ENCODE results near the gene ERICH4.

ERICH4 gene

GRCh38 chr19:41441321-41441945 lies 1.5 kb upstream of the ERICH4 start:
- H3K27ac ChIP-seq (ENCODE audit: low read depth, low read length) = no peak overlapping the region
- TF ChIP-seq EZH2phosphoT487 (IDR thresholded peaks at IDR 0.05; ENCODE audit: borderline replicate concordance, low read length) = no peak
- TF ChIP-seq CTCF (IDR thresholded peaks at IDR 0.05; ENCODE audit: low read depth, low read length, poor library complexity, severe bottlenecking) = no peak
- H3K4me3 ChIP-seq (ENCODE audit: low read length) = no peak overlapping the region

GRCh38 chr19:41443813-41444455 lies 978 bp downstream of the ERICH4 start:
- TF ChIP-seq EZH2phosphoT487 (IDR thresholded peaks at IDR 0.05; ENCODE audit: borderline replicate concordance, low read length) = no peak
- TF ChIP-seq CTCF (IDR thresholded peaks at IDR 0.05; ENCODE audit: low read depth, low read length, poor library complexity, severe bottlenecking) = no peak
- peaks cover 21% of the 10 kb centered on the region for H3K4me1 ChIP-seq (ENCODE audit: control insufficient read depth, low read length)
- no peak overlapping the region for H3K4me3 ChIP-seq (ENCODE audit: low read length)
- no peaks in the 10 kb centered on the region for H3K36me3 ChIP-seq (ENCODE audit: control insufficient read depth, low read length)
- 0 out of 2 replicates have a peak, but pooled peaks cover 2% of the 10 kb centered on the region for H3F3A ChIP-seq (ENCODE audit: control insufficient read depth, insufficient read depth)
- H4K20me1 ChIP-seq (ENCODE audit: control insufficient read depth, insufficient read depth, low read depth, low read length) = no peaks in the 10 kb centered on the region
- H3K27me3 ChIP-seq (ENCODE audit: control insufficient read depth, low read length) = peaks cover 3% of the 10 kb centered on the region; the same call in 1 of the 2 replicates
- peaks cover 5% of the 10 kb centered on the region for H3K79me2 ChIP-seq (ENCODE audit: control insufficient read depth, low read length)
- no peak overlapping the region for H3K27ac ChIP-seq (ENCODE audit: low read depth, low read length)
- no peak overlapping the region for H3K4me2 ChIP-seq (ENCODE audit: low read length)
- H3K9me2 ChIP-seq (replicated peaks; ENCODE audit: control insufficient read depth, low read length) = no peaks in the 10 kb centered on the region
- no peaks in the 10 kb centered on the region for H3K9me3 ChIP-seq (ENCODE audit: control insufficient read depth, insufficient read depth, low read length)

More at GRCh38 chr19:41441321-41441945, 1.5 kb upstream of the ERICH4 start:
- no peaks in the 10 kb centered on the region for H3K9me2 ChIP-seq (replicated peaks; ENCODE audit: control insufficient read depth, low read length)
- H3K36me3 ChIP-seq (ENCODE audit: control insufficient read depth, low read length) = peaks cover 8% of the 10 kb centered on the region; the same call in 1 of the 2 replicates
- 0 out of 2 replicates have a peak, but pooled peaks cover 2% of the 10 kb centered on the region for H3F3A ChIP-seq (ENCODE audit: control insufficient read depth, insufficient read depth)
- H3K27me3 ChIP-seq (ENCODE audit: control insufficient read depth, low read length) = no peaks in the 10 kb centered on the region
- no peak overlapping the region for H3K4me2 ChIP-seq (ENCODE audit: low read length)
- H4K20me1 ChIP-seq (ENCODE audit: control insufficient read depth, insufficient read depth, low read depth, low read length) = no peaks in the 10 kb centered on the region
- peaks cover 25% of the 10 kb centered on the region for H3K4me1 ChIP-seq (ENCODE audit: control insufficient read depth, low read length)
- peaks cover 23% of the 10 kb centered on the region for H3K79me2 ChIP-seq (ENCODE audit: control insufficient read depth, low read length)
- no peaks in the 10 kb centered on the region for H3K9me3 ChIP-seq (ENCODE audit: control insufficient read depth, insufficient read depth, low read length)

- H3K9me3 ChIP-seq (ENCODE audit: control insufficient read depth, insufficient read depth, low read length) = no peaks in the 10 kb centered on the region
- H3K4me3 ChIP-seq (ENCODE audit: low read length) = no peak overlapping the region
- H3K4me2 ChIP-seq (ENCODE audit: low read length) = no peak overlapping the region
- no peaks in the 10 kb centered on the region for H3K36me3 ChIP-seq (ENCODE audit: control insufficient read depth, low read length)
- 0 out of 2 replicates have a peak, but pooled peaks cover 2% of the 10 kb centered on the region for H3F3A ChIP-seq (ENCODE audit: control insufficient read depth, insufficient read depth)
- H3K27ac ChIP-seq (ENCODE audit: low read depth, low read length) = no peak overlapping the region
- H3K79me2 ChIP-seq (ENCODE audit: control insufficient read depth, low read length) = no peaks in the 10 kb centered on the region
- H3K4me1 ChIP-seq (ENCODE audit: control insufficient read depth, low read length) = peaks cover 17% of the 10 kb centered on the region
- no peaks in the 10 kb centered on the region for H3K9me2 ChIP-seq (replicated peaks; ENCODE audit: control insufficient read depth, low read length)
- peaks cover 5% of the 10 kb centered on the region; the same call in 1 of the 2 replicates for H3K27me3 ChIP-seq (ENCODE audit: control insufficient read depth, low read length)
- no peak for TF ChIP-seq CTCF (IDR thresholded peaks at IDR 0.05; ENCODE audit: low read depth, low read length, poor library complexity, severe bottlenecking)
- no peak for TF ChIP-seq EZH2phosphoT487 (IDR thresholded peaks at IDR 0.05; ENCODE audit: borderline replicate concordance, low read length)
- H4K20me1 ChIP-seq (ENCODE audit: control insufficient read depth, insufficient read depth, low read depth, low read length) = no peaks in the 10 kb centered on the region
These were observed 2.6 kb downstream of the ERICH4 start for GRCh38 chr19:41445575-41445974.

All from DOHH2 (cell line).